ENCODE data around the gene DPF3.

GRCh38 chr14:72664651-72665050, 229.2 kb downstream of the DPF3 start:
- no peak for TF ChIP-seq POLR2AphosphoS5 (IDR thresholded peaks at IDR 0.05)
- TF ChIP-seq, protein P1, sequence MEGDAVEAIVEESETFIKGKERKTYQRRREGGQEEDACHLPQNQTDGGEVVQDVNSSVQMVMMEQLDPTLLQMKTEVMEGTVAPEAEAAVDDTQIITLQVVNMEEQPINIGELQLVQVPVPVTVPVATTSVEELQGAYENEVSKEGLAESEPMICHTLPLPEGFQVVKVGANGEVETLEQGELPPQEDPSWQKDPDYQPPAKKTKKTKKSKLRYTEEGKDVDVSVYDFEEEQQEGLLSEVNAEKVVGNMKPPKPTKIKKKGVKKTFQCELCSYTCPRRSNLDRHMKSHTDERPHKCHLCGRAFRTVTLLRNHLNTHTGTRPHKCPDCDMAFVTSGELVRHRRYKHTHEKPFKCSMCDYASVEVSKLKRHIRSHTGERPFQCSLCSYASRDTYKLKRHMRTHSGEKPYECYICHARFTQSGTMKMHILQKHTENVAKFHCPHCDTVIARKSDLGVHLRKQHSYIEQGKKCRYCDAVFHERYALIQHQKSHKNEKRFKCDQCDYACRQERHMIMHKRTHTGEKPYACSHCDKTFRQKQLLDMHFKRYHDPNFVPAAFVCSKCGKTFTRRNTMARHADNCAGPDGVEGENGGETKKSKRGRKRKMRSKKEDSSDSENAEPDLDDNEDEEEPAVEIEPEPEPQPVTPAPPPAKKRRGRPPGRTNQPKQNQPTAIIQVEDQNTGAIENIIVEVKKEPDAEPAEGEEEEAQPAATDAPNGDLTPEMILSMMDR (IDR thresholded peaks at IDR 0.05), result no peak
